OCI-LY1 (cell line): Measurements from ENCODE around the gene RASA3.

Experiments
- H2AFZ ChIP-seq: fragments of 200-600 bp; sonication (generic), shearing (Covaris generic); 2 replicates; pipeline ENCODE4 v1.6.0; 2014; ENCODE audit warnings: antibody characterized with exemption, mild to moderate bottlenecking, low read length
- H3F3A ChIP-seq: fragments of 200-600 bp; sonication (generic), shearing (Covaris generic); 2 replicates; pipeline ENCODE4 v1.6.0; 2014; ENCODE audit warnings: mild to moderate bottlenecking, antibody characterized with exemption, low read length, moderate library complexity; ENCODE audit not compliant: insufficient read depth
- H3K27ac ChIP-seq: fragments of 200-600 bp; sonication (generic); 2 replicates; pipeline ENCODE4 v1.5.1; 2014; ENCODE audit warnings: low read length, mixed run types, mild to moderate bottlenecking, low read depth; ENCODE audit not compliant: poor library complexity, severe bottlenecking
- H3K27me3 ChIP-seq: fragments of 200-600 bp; sonication (generic); 2 replicates; pipeline ENCODE4 v1.6.0; 2014; ENCODE audit warnings: antibody characterized with exemption, mild to moderate bottlenecking, low read length, moderate library complexity; ENCODE audit not compliant: insufficient read depth
- H3K36me3 ChIP-seq: fragments of 200-600 bp; sonication (generic); 2 replicates; pipeline ENCODE4 v1.6.1; 2014; ENCODE audit warnings: mild to moderate bottlenecking, antibody characterized with exemption, low read length, moderate library complexity, mixed read lengths; ENCODE audit not compliant: insufficient read depth
- H3K4me1 ChIP-seq: fragments of 200-600 bp; sonication (generic); 2 replicates; pipeline ENCODE4 v1.5.1; 2014; ENCODE audit warnings: mild to moderate bottlenecking, low read length, moderate library complexity; ENCODE audit not compliant: insufficient read depth, severe bottlenecking
- H3K4me2 ChIP-seq: fragments of 200-600 bp; sonication (generic), shearing (Covaris generic); 2 replicates; pipeline ENCODE4 v1.6.1; 2014; ENCODE audit warnings: low read length
- H3K4me3 ChIP-seq: fragments of 200-600 bp; sonication (generic); 2 replicates; pipeline ENCODE4 v1.5.1; 2014; ENCODE audit warnings: low read length, low read depth, mild to moderate bottlenecking, mixed read lengths; ENCODE audit not compliant: poor library complexity, severe bottlenecking
- H3K79me2 ChIP-seq: fragments of 200-600 bp; shearing (Covaris generic); 2 replicates; pipeline ENCODE4 v1.6.1; 2016; ENCODE audit warnings: mixed run types, low read length, mixed read lengths; ENCODE audit not compliant: insufficient read depth
- H3K9ac ChIP-seq: fragments of 200-600 bp; sonication (generic), shearing (Covaris generic); 2 replicates; pipeline ENCODE4 v1.6.1; 2014; ENCODE audit warnings: mild to moderate bottlenecking, low read length, mixed read lengths
- H3K9me2 ChIP-seq: fragments of 200-600 bp; sonication (generic), shearing (Covaris generic); 2 replicates; pipeline ENCODE4 v1.6.1; 2014; ENCODE audit warnings: low read depth, mild to moderate bottlenecking, low read length, mixed read lengths
- H3K9me3 ChIP-seq: fragments of 200-600 bp; shearing (Covaris generic); 2 replicates; pipeline ENCODE4 v1.6.1; 2014; ENCODE audit warnings: low read length, mixed read lengths
- H4K20me1 ChIP-seq: fragments of 200-600 bp; sonication (generic), shearing (Covaris generic); 2 replicates; pipeline ENCODE4 v1.6.0; 2016; ENCODE audit warnings: mild to moderate bottlenecking, low read length; ENCODE audit not compliant: insufficient read depth
- CTCF ChIP-seq: fragments of 200-600 bp; sonication (generic), shearing (Covaris generic); IDR thresholded peaks from 2 replicates; pipeline ENCODE4 v1.5.1; 2017; ENCODE audit warnings: mild to moderate bottlenecking, antibody characterized with exemption, low read length, moderate library complexity, mixed read lengths
- EZH2 ChIP-seq: fragments of 200-600 bp; sonication (generic), shearing (Covaris generic); IDR thresholded peaks from 2 replicates; pipeline ENCODE4 v1.8.0; 2017; ENCODE audit warnings: borderline replicate concordance, mixed run types, mild to moderate bottlenecking, antibody characterized with exemption, low read length, moderate library complexity, mixed read lengths

RASA3 gene

GRCh38 chr13:113928685-113929627, 203.5 kb downstream of the RASA3 start:
- no peak overlapping the region for H3K9ac ChIP-seq
- H2AFZ ChIP-seq: no peak overlapping the region
- no peaks in the 10 kb centered on the region for H3K4me1 ChIP-seq
- no peaks in the 10 kb centered on the region for H3K36me3 ChIP-seq
- no peak for TF ChIP-seq EZH2
- TF ChIP-seq CTCF: no peak
- no peak overlapping the region for H3K27ac ChIP-seq
- H3K79me2 ChIP-seq: no peaks in the 10 kb centered on the region
- no peaks in the 10 kb centered on the region for H3K9me2 ChIP-seq
- H3K4me2 ChIP-seq: no peak overlapping the region
- H3K4me3 ChIP-seq: no peak overlapping the region
- peaks cover 12% of the 10 kb centered on the region; the same call in 1 of the 2 replicates for H3K27me3 ChIP-seq
- no peaks in the 10 kb centered on the region for H4K20me1 ChIP-seq
- H3F3A ChIP-seq: no peaks in the 10 kb centered on the region
- H3K9me3 ChIP-seq: no peaks in the 10 kb centered on the region
